ENCODE data around the gene TSHZ1. TPM values are rescaled to one million over a fixed set of nuclear protein-coding genes. Genes with fewer than 3 reads are reported as not detected.

Gene TSHZ1
- total RNA-seq, 1 donor from 2014 or later: 17.0 TPM

DNA sequence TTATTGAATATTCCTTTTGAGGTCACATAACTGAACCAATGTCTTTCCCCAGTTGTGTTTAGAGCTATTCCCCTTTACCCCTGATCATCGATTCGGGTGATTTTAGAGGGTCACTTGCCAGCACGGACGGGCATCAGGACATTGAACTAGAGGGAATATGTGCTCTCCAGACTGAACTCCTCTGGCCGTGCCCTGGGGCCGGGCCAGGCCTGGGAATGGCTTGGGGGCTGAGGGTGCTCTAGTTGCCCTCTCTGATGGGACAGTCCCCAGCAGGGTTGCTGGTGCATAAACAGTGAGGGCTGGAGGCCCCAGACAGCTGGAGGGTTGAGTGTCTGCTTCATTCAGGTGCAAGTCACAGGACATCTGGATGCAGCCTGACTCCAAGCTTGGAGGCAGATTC lies 126.2 kb downstream of the TSHZ1 start:
- no peak for TF ChIP-seq CTCF (IDR thresholded peaks at IDR 0.05)
- Histone ChIP-seq H3K27ac (no peak overlapping the region), H3K4me3 (no peak overlapping the region), H3K9me3 (no peaks in the 10 kb centered on the region), H3K4me1 (no peaks in the 10 kb centered on the region), H3K27me3 (ENCODE audit: low read depth) (no peaks in the 10 kb centered on the region), H3K36me3 (no peaks in the 10 kb centered on the region)
- ATAC-seq: no peak
- no peak for DNase-seq
- intact Hi-C loops (cut with DNase I): no loop called here

GRCh38 chr18:75337348-75337747 lies 126.8 kb downstream of the TSHZ1 start:
- Histone ChIP-seq H3K36me3 (no peaks in the 10 kb centered on the region), H3K9me3 (no peaks in the 10 kb centered on the region), H3K4me3 (no peak overlapping the region), H3K27me3 (ENCODE audit: low read depth) (no peaks in the 10 kb centered on the region), H3K4me1 (no peaks in the 10 kb centered on the region), H3K27ac (no peak overlapping the region)
- DNase-seq (no peak), ATAC-seq (no peak)
- no peak for TF ChIP-seq CTCF (IDR thresholded peaks at IDR 0.05)
- intact Hi-C loops (cut with DNase I): no loop called here

- Histone ChIP-seq H3K36me3 (no peaks in the 10 kb centered on the region), H3K4me1 (no peaks in the 10 kb centered on the region), H3K4me3 (no peak overlapping the region), H3K27ac (no peak overlapping the region), H3K9me3 (no peaks in the 10 kb centered on the region), H3K27me3 (ENCODE audit: low read depth) (no peaks in the 10 kb centered on the region)
- ATAC-seq (no peak), DNase-seq (no peak)
- no peak for TF ChIP-seq CTCF (IDR thresholded peaks at IDR 0.05)
- intact Hi-C loops (cut with DNase I): no loop called here
Observed at GRCh38 chr18:75338631-75339030, 128.0 kb downstream of the TSHZ1 start.

Other genes starting within 250 kb of the TSHZ1 start
- 37.3 TPM for gene PTGR3, start 1.7 kb upstream of the TSHZ1 start, total RNA-seq
- not detected for gene SMIM21, start 216.9 kb downstream of the TSHZ1 start, total RNA-seq